B cell (primary cell): Measurements from ENCODE around the gene DNAJC4. TPM values are rescaled to one million over a fixed set of nuclear protein-coding genes. Genes with fewer than 3 reads are reported as not detected.

Experiments
- ATAC-seq: fragments of 200-7000 bp; cut with Tn5 transposase; one replicate; pipeline ENCODE4 v1.10.0; 2021; ENCODE audit warnings: low read depth, mild to moderate bottlenecking, moderate number of reproducible peaks, moderate library complexity
- CTCF ChIA-PET: fragments of 350-600 bp; sonication (Branson Sonifier 250); formaldehyde crosslinking; loops from one replicate; lab custom pipeline; 2021; ENCODE audit warnings: antibody characterized with exemption, inconsistent platforms; lab: Charles Lee
- POLR2A ChIA-PET: fragments of 350-600 bp; sonication (Branson Sonifier 250); formaldehyde crosslinking; loops from one replicate; lab custom pipeline; 2021; ENCODE audit warnings: antibody characterized with exemption; lab: Charles Lee
- DNase-seq: peaks from one replicate; pipeline ENCODE4 v3.0.0; 2013
- H2AFZ ChIP-seq: 2 replicates; pipeline ENCODE4 v1.6.1; 2012; ENCODE audit warnings: mild to moderate bottlenecking, low read depth, low read length; ENCODE audit not compliant: insufficient read depth, poor library complexity, severe bottlenecking
- H3K27ac ChIP-seq, 2 donors: 1 replicate in 1 of 2; 2 replicates in 1 of 2; pipeline ENCODE4 v1.5.1; 2012 to 2013; ENCODE audit warnings: low read length in 2 of 2, mild to moderate bottlenecking in 2 of 2, moderate library complexity in 1 of 2
- H3K27me3 ChIP-seq, 4 experiments: fragments of 200-600 bp in 1 of 4; sonication (generic) in 1 of 4; replicated peaks in 1 of 4; 1 replicate in 2 of 4; 2 replicates in 2 of 4; pipeline versions ENCODE4 v1.6.1 to v1.7.0; 2013 to 2016; ENCODE audit warnings: low read length in 3 of 4, mild to moderate bottlenecking in 2 of 4, mixed read lengths in 1 of 4, moderate library complexity in 1 of 4; ENCODE audit not compliant: insufficient read depth in 4 of 4, control insufficient read depth in 3 of 4; ENCODE audit errors: control extremely low read depth in 1 of 4
- H3K36me3 ChIP-seq, 2 experiments: replicated peaks in 1 of 2; 1 replicate in 1 of 2; 2 replicates in 1 of 2; pipeline versions ENCODE4 v1.6.1 to v1.7.1; 2013; ENCODE audit warnings: low read length in 1 of 2; ENCODE audit not compliant: insufficient read depth in 2 of 2, control insufficient read depth in 1 of 2; ENCODE audit errors: control extremely low read depth in 1 of 2, extremely low read depth in 1 of 2
- H3K4me1 ChIP-seq, 2 donors: fragments of 200-600 bp in 1 of 2; sonication (generic) in 1 of 2; 1 replicate in 1 of 2; 2 replicates in 1 of 2; pipeline versions ENCODE4 v1.5.1 to v1.6.1; 2013 to 2017; ENCODE audit warnings: low read length in 2 of 2; ENCODE audit not compliant: control insufficient read depth in 2 of 2, insufficient read depth in 2 of 2
- H3K4me2 ChIP-seq: replicated peaks from 2 replicates; pipeline ENCODE3; 2012; ENCODE audit warnings: mild to moderate bottlenecking, low read depth, low read length; ENCODE audit not compliant: poor library complexity, severe bottlenecking
- H3K4me3 ChIP-seq, 5 experiments: fragments of 200-600 bp in 1 of 5; sonication (generic) in 1 of 5; 1 replicate in 3 of 5; 2 replicates in 2 of 5; pipeline versions ENCODE4 v1.5.1 to v1.7.0; 2011 to 2016; ENCODE audit warnings: low read length in 4 of 5, mild to moderate bottlenecking in 4 of 5, low read depth in 2 of 5, control low read depth in 1 of 5, moderate library complexity in 1 of 5; ENCODE audit not compliant: insufficient read depth in 1 of 5; ENCODE audit errors: control extremely low read depth in 1 of 5, extremely low read depth in 1 of 5
- H3K79me2 ChIP-seq: fragments of 200-600 bp; sonication (generic); one replicate; pipeline ENCODE4 v1.6.0; 2016; ENCODE audit warnings: low read length; ENCODE audit not compliant: control insufficient read depth, insufficient read depth
- H3K9ac ChIP-seq: fragments of 200-600 bp; sonication (generic); 2 replicates; pipeline ENCODE4 v1.6.1; 2017; ENCODE audit warnings: mild to moderate bottlenecking, low read length, moderate library complexity
- H3K9me3 ChIP-seq, 3 donors: one replicate each; pipeline versions ENCODE4 v1.6.1 to v1.7.1; 2013; ENCODE audit warnings: low read length in 2 of 3; ENCODE audit not compliant: control insufficient read depth in 2 of 3, insufficient read depth in 1 of 3; ENCODE audit errors: control extremely low read depth in 1 of 3
- H4K20me1 ChIP-seq: 2 replicates; pipeline ENCODE4 v1.6.0; 2012; ENCODE audit warnings: mild to moderate bottlenecking, low read length; ENCODE audit not compliant: insufficient read depth, control insufficient read depth, poor library complexity, severe bottlenecking
- H3K27ac Mint-ChIP-seq: one replicate; pipeline ENCODE4 v1.8.0; 2021; ENCODE audit warnings: mixed read lengths
- H3K27me3 Mint-ChIP-seq: one replicate; pipeline ENCODE4 v1.8.0; 2021; ENCODE audit warnings: mixed read lengths
- H3K4me1 Mint-ChIP-seq: one replicate; pipeline ENCODE4 v1.8.0; 2021; ENCODE audit warnings: mixed read lengths
- H3K4me3 Mint-ChIP-seq: one replicate; pipeline ENCODE4 v1.8.0; 2021; ENCODE audit warnings: mixed read lengths
- H3K9me3 Mint-ChIP-seq: one replicate; pipeline ENCODE4 v1.8.0; 2022; ENCODE audit warnings: mixed read lengths; ENCODE audit not compliant: insufficient read depth
- CTCF ChIP-seq: fragments of 200-600 bp; IDR thresholded peaks from one replicate; pipeline ENCODE4 v1.8.0; 2022; ENCODE audit warnings: antibody characterized with exemption, mild to moderate bottlenecking
- EZH2 ChIP-seq: IDR thresholded peaks from 2 replicates; pipeline ENCODE4 v1.6.1; 2012; ENCODE audit warnings: borderline replicate concordance, low read depth, mild to moderate bottlenecking, moderate library complexity, low read length; ENCODE audit not compliant: insufficient read depth, poor library complexity, severe bottlenecking
- WGBS: methylation state at CpG from one replicate; pipeline ENCODE4 v1.1.5; 2013; ENCODE audit warnings: missing lambda C conversion rate; ENCODE audit not compliant: insufficient coverage; 5-methylcytosine and 5-hydroxymethylcytosine counted together
- intact Hi-C: fragments of 100-400 bp; cut with micrococcal nuclease; formaldehyde crosslinking; loops from one replicate; pipeline ENCODE4 v1.10.0; 2022
- polyA plus RNA-seq: library from polyadenylated mRNA; depleted of rRNA; stranded (reverse); fragments of >200 nt; gene quantifications from 2 replicates; pipeline ENCODE4 v1.2.3, GENCODE V29; 2012
- total RNA-seq, 2 donors: library from RNA; stranded (reverse); fragments of 120-200 nt in 1 of 2; gene quantifications; 1 replicate in 1 of 2; 2 replicates in 1 of 2; pipeline versions ENCODE4 v1.2.3 to v1.2.4, GENCODE V29; 2013 to 2022

DNAJC4 gene
- total and polyA plus RNA-seq, 2 donors (not counting 1 experiment from before 2014, with no cell fraction given): 74.4 to 105 TPM

GRCh38 chr11:64208086-64208795 is 22.1 kb upstream of the DNAJC4 start:
- peak overlapping the region; percentile 74 for H2AFZ ChIP-seq
- CTCF ChIA-PET: interaction anchor here (0.6 to 10.3 kb wide), 12 partner anchors 8 to 1322 kb away, joined by 3 to 243 read pairs (median 17); partner anchors contain the start of genes CATSPERZ, ESRRA, NUDT22 and PLCB3
- peaks cover 57% of the 10 kb centered on the region for H3K4me1 Mint-ChIP-seq
- peaks cover 37% of the 10 kb centered on the region for H3K79me2 ChIP-seq
- H3K27ac Mint-ChIP-seq: peak overlapping the region; percentile 96
- H3K27me3 Mint-ChIP-seq: no peaks in the 10 kb centered on the region
- no peaks in the 10 kb centered on the region for H3K27me3 ChIP-seq
- DNase-seq (no peak), ATAC-seq (no peak)
- H4K20me1 ChIP-seq: peaks cover 37% of the 10 kb centered on the region
- H3K4me1 ChIP-seq: peaks cover 30 to 58% of the 10 kb centered on the region in 2 donors
- peak overlapping the region; percentile 90 for H3K4me3 Mint-ChIP-seq
- H3K9me3 Mint-ChIP-seq: no peaks in the 10 kb centered on the region
- intact Hi-C loops: loop anchor here (10.0 kb wide), 1 partner anchor 447 kb away; no protein-coding TSS in a partner anchor
- H3K4me2 ChIP-seq: peak overlapping the region; percentile 99
- POLR2A ChIA-PET: interaction anchor here (0.5 to 4.8 kb wide), 16 partner anchors 8 to 1543 kb away, joined by 3 to 78 read pairs (median 6); partner anchors contain the start of genes BAD, C11orf98, DNAJC4 and FKBP2
- peak overlapping the region in 4 of 5 experiments; percentile 72 to 95 (median 85) for H3K4me3 ChIP-seq
- H3K27ac ChIP-seq: peak overlapping the region; percentile 73 to 90
- H3K9ac ChIP-seq: peak overlapping the region; percentile 93
- no peaks in the 10 kb centered on the region for H3K9me3 ChIP-seq
- H3K36me3 ChIP-seq: peaks cover 0 to 41% of the 10 kb centered on the region in 2 experiments
- 67% methylated on average over 21 of the region's 23 CpGs for WGBS
- TF ChIP-seq EZH2 (no peak), CTCF (no peak)
